MM.1S (cell line): ENCODE results near the gene SYT1.

Experiments
- CTCF ChIP-seq: fragments of 300-600 bp; sonication (generic); IDR thresholded peaks from 2 replicates; pipeline ENCODE4 v1.5.1; 2016; ENCODE audit warnings: antibody characterized with exemption, low read length, mixed read lengths
- EZH2phosphoT487 ChIP-seq: fragments of 300-600 bp; sonication (generic); IDR thresholded peaks from 2 replicates; pipeline ENCODE4 v1.6.1; 2018; ENCODE audit warnings: antibody characterized with exemption, low read length

GRCh38 chr12:78878459-78878858 lies 13.9 kb downstream of the SYT1 start:
- no peak for TF ChIP-seq CTCF
- TF ChIP-seq EZH2phosphoT487 = no peak
